ENCODE results near the gene ARL8B.

The ARL8B gene

DNA sequence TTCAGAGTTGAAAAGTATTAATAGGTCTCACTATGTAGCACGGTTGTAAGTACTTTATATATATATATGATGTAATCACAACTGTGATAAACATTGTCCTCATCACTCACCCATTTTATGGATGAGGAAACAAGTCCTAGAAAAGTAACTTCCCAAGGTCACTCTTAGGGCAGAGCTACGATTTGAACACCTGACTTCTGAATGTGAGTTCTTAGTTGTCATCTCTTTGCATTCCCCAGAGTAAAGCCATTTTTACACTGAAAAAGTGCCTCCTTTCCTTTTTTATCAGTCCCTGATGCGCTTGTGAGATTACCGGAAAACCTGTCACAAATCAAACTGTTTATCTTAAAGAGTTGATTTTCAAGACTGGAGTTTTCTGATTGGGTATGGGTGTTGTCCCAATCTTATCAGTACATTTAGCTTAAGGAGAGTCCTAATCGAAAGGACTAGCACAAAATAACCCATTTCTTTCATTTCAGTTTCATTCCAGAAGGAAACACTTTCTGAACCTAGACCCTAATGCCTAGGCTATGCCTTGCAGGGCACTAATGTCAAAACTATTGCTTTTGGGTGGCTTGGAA lies 63.1 kb downstream of the ARL8B start:
- whole genome bisulfite sequencing, 2 experiments: 92 to 96% methylated on average over 4 of the region's 5 CpGs
- no peak overlapping the region for H3K4me3 ChIP-seq (ENCODE audit: insufficient read depth, low read depth, low read length)
- peaks cover 18% of the 10 kb centered on the region for H3K27me3 ChIP-seq (ENCODE audit: control insufficient read depth, insufficient read depth, low read length, poor library complexity, severe bottlenecking)
- H3K9me3 ChIP-seq (ENCODE audit: control insufficient read depth, low read length): no peaks in the 10 kb centered on the region
- H3K4me1 ChIP-seq (ENCODE audit: control insufficient read depth, insufficient read depth, low read length): no peaks in the 10 kb centered on the region
- H3K36me3 ChIP-seq (ENCODE audit: control insufficient read depth, insufficient read depth, low read length): peaks cover 4% of the 10 kb centered on the region
- H3K27ac ChIP-seq (ENCODE audit: insufficient read depth, low read depth, low read length, poor library complexity, severe bottlenecking): no peak overlapping the region

DNA sequence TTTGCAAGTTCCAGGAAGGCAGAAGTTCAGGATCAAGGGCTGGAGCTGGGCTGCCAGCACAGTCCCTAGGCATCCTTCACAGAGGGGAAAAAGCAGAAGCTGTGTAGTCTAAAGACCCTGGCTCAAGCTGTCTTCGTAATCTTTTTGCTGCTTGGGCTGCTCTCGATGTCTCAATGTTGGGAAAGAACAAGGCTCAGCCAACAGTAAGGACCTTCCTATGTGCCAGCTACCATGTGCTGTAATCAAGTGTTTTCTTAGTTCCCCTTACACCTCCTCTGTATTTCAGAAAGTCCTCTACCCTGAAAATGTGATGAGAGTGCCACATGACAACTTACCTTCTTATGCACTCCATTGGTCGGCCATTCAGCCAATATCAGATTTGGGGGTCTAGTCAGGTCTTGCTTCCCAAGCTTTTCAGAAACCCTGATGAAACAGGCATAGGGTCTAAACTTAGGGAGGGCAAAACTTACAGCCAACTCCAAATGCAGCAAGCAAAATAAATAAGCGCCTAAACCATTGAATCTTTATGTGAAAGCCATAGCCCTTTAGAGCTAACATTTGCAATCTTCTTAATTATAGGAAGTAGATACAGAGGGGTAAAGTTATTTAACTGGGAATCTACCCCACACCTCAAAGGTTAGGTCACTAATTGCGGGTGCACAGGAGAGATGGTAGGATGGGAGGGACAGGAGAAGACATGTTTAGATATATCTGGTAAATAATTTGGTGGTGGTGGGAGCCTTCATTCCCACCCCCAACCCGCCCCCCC lies 64.2 kb downstream of the ARL8B start:
- Histone ChIP-seq H3K27me3 (ENCODE audit: control insufficient read depth, insufficient read depth, low read length, poor library complexity, severe bottlenecking) (peaks cover 18% of the 10 kb centered on the region), H3K4me3 (ENCODE audit: insufficient read depth, low read depth, low read length) (no peak overlapping the region), H3K27ac (ENCODE audit: insufficient read depth, low read depth, low read length, poor library complexity, severe bottlenecking) (no peak overlapping the region), H3K9me3 (ENCODE audit: control insufficient read depth, low read length) (no peaks in the 10 kb centered on the region), H3K36me3 (ENCODE audit: control insufficient read depth, insufficient read depth, low read length) (peaks cover 4% of the 10 kb centered on the region), H3K4me1 (ENCODE audit: control insufficient read depth, insufficient read depth, low read length) (no peaks in the 10 kb centered on the region)
- WGBS, 2 experiments: 86 to 92% methylated on average over 3 to 5 of the region's 6 CpGs

GRCh38 chr3:5186858-5187155 lies 64.7 kb downstream of the ARL8B start:
- peak overlapping the region; percentile 83 for H3K4me3 ChIP-seq (ENCODE audit: insufficient read depth, low read depth, low read length)
- H3K27ac ChIP-seq (ENCODE audit: insufficient read depth, low read depth, low read length, poor library complexity, severe bottlenecking): no peak overlapping the region
- H3K36me3 ChIP-seq (ENCODE audit: control insufficient read depth, insufficient read depth, low read length): peaks cover 2% of the 10 kb centered on the region
- 47 to 50% methylated on average over 7 to 8 of the region's 8 CpGs for WGBS, 2 experiments
- peaks cover 18% of the 10 kb centered on the region for H3K27me3 ChIP-seq (ENCODE audit: control insufficient read depth, insufficient read depth, low read length, poor library complexity, severe bottlenecking)
- H3K9me3 ChIP-seq (ENCODE audit: control insufficient read depth, low read length): no peaks in the 10 kb centered on the region
- no peaks in the 10 kb centered on the region for H3K4me1 ChIP-seq (ENCODE audit: control insufficient read depth, insufficient read depth, low read length)

DNA sequence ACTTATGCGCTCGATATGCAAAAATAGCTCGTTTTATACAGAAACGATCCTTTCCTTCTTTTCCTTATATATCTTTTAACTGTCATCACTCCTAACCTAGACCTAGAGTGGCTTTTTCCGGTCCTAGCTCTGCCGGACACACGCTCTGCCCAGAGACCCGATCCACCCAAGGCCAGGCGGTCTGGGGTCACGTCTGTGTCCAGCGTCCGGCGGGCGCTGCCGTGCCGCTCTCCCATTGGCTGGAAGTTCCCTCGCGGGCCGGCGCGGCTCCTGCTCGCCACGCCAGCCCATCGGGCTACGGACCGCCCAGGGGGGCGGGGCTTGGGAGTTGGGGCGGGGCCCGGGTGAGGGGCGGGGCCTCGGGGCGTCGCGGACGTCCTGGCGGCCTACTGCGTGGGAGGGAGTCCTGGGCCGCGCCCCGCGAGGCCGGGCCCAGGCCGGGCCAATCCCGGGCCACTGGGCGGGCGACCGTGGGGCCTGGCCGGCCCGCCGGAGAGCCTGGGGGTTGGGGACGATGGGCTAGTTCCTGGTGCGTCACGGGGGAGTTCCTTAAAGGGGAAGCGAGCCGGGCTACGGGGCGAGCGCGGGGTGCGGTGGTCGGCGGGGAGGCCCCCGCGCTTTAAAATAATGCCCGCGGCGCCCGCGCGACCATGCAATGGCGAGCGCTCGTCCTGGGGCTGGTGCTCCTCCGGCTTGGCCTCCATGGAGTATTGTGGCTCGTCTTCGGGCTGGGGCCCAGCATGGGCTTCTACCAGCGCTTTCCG lies 65.2 kb downstream of the ARL8B start, which contains the start of gene EDEM1:
Gene EDEM1, plus strand, starts transcription at position 552 of the 764 bp plus-strand sequence. Its CDS starts 99 bp downstream, at position 651.
- no peaks in the 10 kb centered on the region for H3K4me1 ChIP-seq (ENCODE audit: control insufficient read depth, insufficient read depth, low read length)
- H3K36me3 ChIP-seq (ENCODE audit: control insufficient read depth, insufficient read depth, low read length): no peaks in the 10 kb centered on the region
- H3K9me3 ChIP-seq (ENCODE audit: control insufficient read depth, low read length): no peaks in the 10 kb centered on the region
- H3K27me3 ChIP-seq (ENCODE audit: control insufficient read depth, insufficient read depth, low read length, poor library complexity, severe bottlenecking): peaks cover 18% of the 10 kb centered on the region
- peak within 1 kb of the TSS; percentile 55 for H3K27ac ChIP-seq (ENCODE audit: insufficient read depth, low read depth, low read length, poor library complexity, severe bottlenecking)
- 2% methylated on average over 78 of the region's 78 CpGs for WGBS, 2 experiments
- H3K4me3 ChIP-seq (ENCODE audit: insufficient read depth, low read depth, low read length): peak within 1 kb of the TSS; percentile 83

GRCh38 chr3:5187920-5188418 lies 65.9 kb downstream of the ARL8B start:
- 0% methylated on average over 66 of the region's 66 CpGs for WGBS, 2 experiments
- no peaks in the 10 kb centered on the region for H3K9me3 ChIP-seq (ENCODE audit: control insufficient read depth, low read length)
- no peak overlapping the region for H3K27ac ChIP-seq (ENCODE audit: insufficient read depth, low read depth, low read length, poor library complexity, severe bottlenecking)
- peak overlapping the region; percentile 83 for H3K4me3 ChIP-seq (ENCODE audit: insufficient read depth, low read depth, low read length)
- H3K27me3 ChIP-seq (ENCODE audit: control insufficient read depth, insufficient read depth, low read length, poor library complexity, severe bottlenecking): peaks cover 18% of the 10 kb centered on the region
- H3K4me1 ChIP-seq (ENCODE audit: control insufficient read depth, insufficient read depth, low read length): no peaks in the 10 kb centered on the region
- no peaks in the 10 kb centered on the region for H3K36me3 ChIP-seq (ENCODE audit: control insufficient read depth, insufficient read depth, low read length)

DNA sequence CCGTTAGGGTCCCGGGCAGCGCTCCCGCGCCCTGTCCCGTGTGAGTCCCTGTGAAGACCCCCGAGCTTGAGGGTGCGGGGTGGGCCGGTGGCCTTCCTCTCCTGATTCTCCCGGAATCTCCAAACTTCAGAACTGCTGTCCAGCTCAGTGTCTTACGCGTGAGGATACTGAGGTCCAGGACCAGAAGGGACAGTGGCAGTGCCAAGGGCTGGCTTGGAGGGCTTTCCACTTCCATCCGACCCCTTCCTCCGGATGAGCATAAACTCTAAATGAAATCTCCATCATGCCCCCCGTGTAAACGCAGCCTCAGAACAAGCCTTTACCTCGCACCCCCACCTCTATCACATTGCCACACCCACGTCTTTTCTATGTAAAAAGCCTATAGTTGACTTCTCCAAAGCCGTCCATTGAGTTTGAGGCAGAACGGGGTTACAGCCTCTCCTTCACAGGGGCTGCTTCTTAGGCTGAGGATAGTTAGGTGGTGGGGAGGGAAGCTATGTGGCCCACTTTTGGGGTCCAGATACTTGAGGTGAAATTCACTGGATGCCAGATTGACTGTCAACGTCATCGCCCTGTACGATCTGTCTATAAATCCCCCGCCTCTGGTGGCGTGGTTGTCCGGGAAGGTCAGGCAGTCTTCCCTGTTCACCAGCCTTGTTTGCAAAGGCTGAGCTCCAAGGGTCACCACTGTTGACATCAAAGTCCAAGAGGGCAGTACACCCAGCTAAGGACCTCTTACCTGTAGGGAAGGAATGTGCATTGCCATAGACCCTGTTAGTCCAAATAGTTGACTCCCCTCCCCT lies 66.5 kb downstream of the ARL8B start:
- 16% methylated on average over 26 of the region's 26 CpGs for WGBS, 2 experiments
- no peak overlapping the region for H3K27ac ChIP-seq (ENCODE audit: insufficient read depth, low read depth, low read length, poor library complexity, severe bottlenecking)

GRCh38 chr3:5190147-5190791 lies 68.2 kb downstream of the ARL8B start:
- no peaks in the 10 kb centered on the region for H3K9me3 ChIP-seq (ENCODE audit: control insufficient read depth, low read length)
- peaks cover 18% of the 10 kb centered on the region for H3K27me3 ChIP-seq (ENCODE audit: control insufficient read depth, insufficient read depth, low read length, poor library complexity, severe bottlenecking)
- no peaks in the 10 kb centered on the region for H3K36me3 ChIP-seq (ENCODE audit: control insufficient read depth, insufficient read depth, low read length)
- H3K4me3 ChIP-seq (ENCODE audit: insufficient read depth, low read depth, low read length): no peak overlapping the region
- 79 to 84% methylated on average over 7 of the region's 7 CpGs for WGBS, 2 experiments
- H3K4me1 ChIP-seq (ENCODE audit: control insufficient read depth, insufficient read depth, low read length): no peaks in the 10 kb centered on the region
- H3K27ac ChIP-seq (ENCODE audit: insufficient read depth, low read depth, low read length, poor library complexity, severe bottlenecking): no peak overlapping the region

More for the DNA sequence above, 66.5 kb downstream of the ARL8B start:
- H3K4me1 ChIP-seq (ENCODE audit: control insufficient read depth, insufficient read depth, low read length): no peaks in the 10 kb centered on the region
- peaks cover 18% of the 10 kb centered on the region for H3K27me3 ChIP-seq (ENCODE audit: control insufficient read depth, insufficient read depth, low read length, poor library complexity, severe bottlenecking)
- no peaks in the 10 kb centered on the region for H3K36me3 ChIP-seq (ENCODE audit: control insufficient read depth, insufficient read depth, low read length)
- no peaks in the 10 kb centered on the region for H3K9me3 ChIP-seq (ENCODE audit: control insufficient read depth, low read length)
- peak overlapping the region; percentile 83 for H3K4me3 ChIP-seq (ENCODE audit: insufficient read depth, low read depth, low read length)

DNA sequence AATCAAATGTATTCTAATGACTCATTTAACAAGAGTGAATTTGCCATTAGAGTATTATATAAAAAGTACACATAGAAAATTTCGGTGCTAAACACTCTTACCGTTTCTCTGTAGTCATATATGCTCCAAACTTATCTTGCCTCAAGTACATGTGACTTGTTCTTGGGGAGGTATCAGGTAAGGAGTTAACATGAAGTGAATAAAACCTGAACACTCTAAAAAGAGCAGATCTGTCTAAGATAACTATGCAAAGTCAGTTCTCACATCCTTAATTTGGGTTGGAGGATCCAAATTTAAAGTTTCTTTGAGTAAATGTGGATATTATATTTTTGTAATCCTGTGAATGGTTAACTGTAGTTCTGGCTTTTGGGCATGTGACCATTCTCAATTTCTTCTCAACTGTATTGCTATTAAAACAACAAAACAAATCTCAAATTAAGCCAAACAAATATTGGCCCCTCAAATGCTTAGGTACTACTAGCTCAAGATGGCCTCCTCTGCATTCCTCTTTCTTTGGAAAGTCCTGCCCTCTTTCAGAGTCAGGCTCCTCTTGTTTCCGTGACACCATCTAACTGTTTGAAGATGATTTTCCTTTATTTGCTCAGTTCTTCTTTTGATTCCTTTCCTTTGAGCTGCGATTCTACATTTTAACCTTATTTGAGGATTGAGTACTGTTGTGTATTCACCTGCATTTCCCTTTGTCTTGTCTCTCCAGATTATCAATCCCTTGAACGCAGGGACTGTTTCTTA lies 69.6 kb downstream of the ARL8B start:
- Histone ChIP-seq H3K27me3 (ENCODE audit: control insufficient read depth, insufficient read depth, low read length, poor library complexity, severe bottlenecking) (peaks cover 12% of the 10 kb centered on the region), H3K36me3 (ENCODE audit: control insufficient read depth, insufficient read depth, low read length) (no peaks in the 10 kb centered on the region), H3K4me3 (ENCODE audit: insufficient read depth, low read depth, low read length) (no peak overlapping the region), H3K27ac (ENCODE audit: insufficient read depth, low read depth, low read length, poor library complexity, severe bottlenecking) (no peak overlapping the region), H3K9me3 (ENCODE audit: control insufficient read depth, low read length) (no peaks in the 10 kb centered on the region), H3K4me1 (ENCODE audit: control insufficient read depth, insufficient read depth, low read length) (no peaks in the 10 kb centered on the region)
- WGBS, 2 experiments: 92 to 94% methylated on average over 2 to 3 of the region's 5 CpGs

All from ectodermal cell (in vitro differentiated cells).